Activated CD4-positive, alpha-beta T cell treated with anti-CD3 and anti-CD28 coated beads, Interleukin-2, amount 10 ng/mL, durations not matched to agents 24 days and 14 days (primary cell): ENCODE measurements around the gene LYRM2. TPM values are rescaled to one million over a fixed set of nuclear protein-coding genes. Genes with fewer than 3 reads are reported as not detected.
"Not testable (repeated sequence)": the region's sequence is repeated elsewhere in the genome, so short reads cannot be mapped to it uniquely, and the experiment has no call there.

Experiments used
- DNase-seq: peaks from one replicate; pipeline ENCODE4 v3.0.0; 2022
- H3K27ac Mint-ChIP-seq: one replicate; pipeline ENCODE4 v1.8.0; 2022; ENCODE audit warnings: mild to moderate bottlenecking, mixed read lengths
- H3K27me3 Mint-ChIP-seq: one replicate; pipeline ENCODE4 v1.8.0; 2022; ENCODE audit warnings: mixed read lengths
- H3K36me3 Mint-ChIP-seq: one replicate; pipeline ENCODE4 v1.8.0; 2022; ENCODE audit warnings: low read depth, mild to moderate bottlenecking, mixed read lengths
- H3K4me1 Mint-ChIP-seq: one replicate; pipeline ENCODE4 v1.8.0; 2021; ENCODE audit warnings: mixed read lengths
- H3K4me3 Mint-ChIP-seq: one replicate; pipeline ENCODE4 v1.8.0; 2022; ENCODE audit warnings: mild to moderate bottlenecking, moderate library complexity, mixed read lengths
- H3K9me3 Mint-ChIP-seq: one replicate; pipeline ENCODE4 v1.8.0; 2021; ENCODE audit warnings: mixed read lengths
- intact Hi-C: fragments of 100-400 bp; cut with micrococcal nuclease; formaldehyde crosslinking; loops from one replicate; pipeline ENCODE4 v1.15.1; 2023
- total RNA-seq: library from RNA; stranded (reverse); gene quantifications from 2 replicates; pipeline ENCODE4 v1.2.3, GENCODE V29; 2022

Gene LYRM2
- total RNA-seq, 1 donor from 2014 or later = 33.7 TPM

DNA sequence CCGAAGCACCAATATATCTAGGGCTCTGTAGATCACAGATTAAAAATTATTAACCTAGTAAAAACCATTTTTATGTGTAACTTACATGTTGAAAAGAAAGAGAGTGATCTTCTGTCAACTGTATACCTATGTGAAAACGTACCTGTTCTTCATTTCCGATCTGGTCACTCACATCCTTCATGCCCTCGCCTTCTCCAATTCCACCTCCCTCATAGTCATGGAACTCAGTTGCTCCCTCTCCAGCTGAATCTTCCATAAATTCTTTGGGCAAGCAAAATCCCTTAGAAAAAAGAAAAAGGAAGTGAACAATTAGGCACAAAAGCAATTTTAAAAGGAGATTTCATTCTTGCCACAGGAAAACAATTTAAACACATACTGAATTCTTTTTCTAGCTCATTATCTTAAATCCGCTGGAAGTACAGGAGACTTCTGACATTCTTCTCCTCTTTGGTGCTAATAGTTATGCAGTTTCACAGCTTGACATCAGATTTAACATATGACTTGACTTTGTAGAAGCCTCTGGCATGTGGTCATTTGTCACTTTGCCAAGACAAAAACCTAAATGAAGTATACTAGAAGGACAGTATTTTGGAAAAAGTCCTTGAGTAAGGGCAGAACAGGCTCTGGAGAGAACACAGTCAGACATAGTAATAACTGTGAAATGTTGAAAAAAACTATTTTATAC lies 29.5 kb upstream of the LYRM2 start:
- Mint-ChIP-seq H3K36me3 (peaks cover 65% of the 10 kb centered on the region), H3K9me3 (no peaks in the 10 kb centered on the region), H3K27ac (no peak overlapping the region), H3K4me3 (no peak overlapping the region), H3K27me3 (no peaks in the 10 kb centered on the region), H3K4me1 (no peaks in the 10 kb centered on the region)
- intact Hi-C loops = no loop called here
- DNase-seq = no peak

DNA sequence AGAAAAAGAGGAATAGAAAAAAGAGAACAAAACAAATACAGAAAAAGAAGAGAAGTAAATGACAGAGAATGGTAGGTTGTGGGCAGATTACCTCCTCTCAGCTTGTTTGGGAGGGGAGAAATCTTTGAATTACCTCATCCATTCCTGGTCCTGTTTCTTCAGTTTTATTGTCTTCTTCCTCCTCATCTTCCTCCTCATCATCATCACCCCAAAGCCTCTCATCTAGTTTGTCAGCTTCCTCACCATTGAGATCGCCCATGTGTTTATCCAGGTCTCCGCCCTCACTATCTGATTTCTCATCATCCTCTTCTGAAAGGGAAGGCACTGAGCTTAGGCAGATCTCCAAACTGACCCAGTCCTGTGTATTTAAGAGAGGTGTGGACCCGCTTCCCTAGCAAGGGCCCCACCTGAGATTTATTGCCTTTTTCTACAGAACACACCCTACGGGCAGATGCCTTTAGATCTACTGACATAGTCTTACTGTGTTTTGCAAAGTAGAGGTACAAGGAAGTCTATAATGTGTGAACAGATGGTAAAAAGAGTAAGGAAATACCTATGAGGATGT lies 24.2 kb upstream of the LYRM2 start:
- H3K4me1 Mint-ChIP-seq = no peaks in the 10 kb centered on the region
- H3K9me3 Mint-ChIP-seq = no peaks in the 10 kb centered on the region
- no peak overlapping the region for H3K27ac Mint-ChIP-seq
- intact Hi-C loops = no loop called here
- H3K27me3 Mint-ChIP-seq = no peaks in the 10 kb centered on the region
- peaks cover 68% of the 10 kb centered on the region for H3K36me3 Mint-ChIP-seq
- no peak overlapping the region for H3K4me3 Mint-ChIP-seq
- no peak for DNase-seq

DNA sequence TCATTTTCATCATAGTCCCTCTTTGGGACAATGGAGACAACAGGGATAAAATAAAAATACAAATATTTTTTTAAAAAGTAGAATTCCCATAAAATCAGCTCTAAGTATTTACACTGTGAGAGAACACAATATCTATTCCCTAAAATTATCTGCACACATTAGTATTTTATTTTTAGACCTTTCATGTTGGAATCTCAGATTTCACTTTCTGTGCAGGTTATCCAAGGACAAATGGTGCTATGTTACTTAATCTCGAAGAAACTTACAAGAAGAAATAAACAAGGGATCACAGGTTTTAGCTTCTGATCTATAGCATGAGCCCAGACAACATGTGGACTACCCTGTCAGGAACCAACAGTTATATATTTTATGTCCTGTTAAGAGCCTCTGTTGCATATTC lies 23.0 kb upstream of the LYRM2 start:
- DNase-seq = no peak
- Mint-ChIP-seq H3K27ac (no peak overlapping the region), H3K36me3 (peaks cover 78% of the 10 kb centered on the region), H3K27me3 (no peaks in the 10 kb centered on the region), H3K4me3 (no peak overlapping the region), H3K4me1 (no peaks in the 10 kb centered on the region), H3K9me3 (no peaks in the 10 kb centered on the region)
- intact Hi-C loops = no loop called here

DNA sequence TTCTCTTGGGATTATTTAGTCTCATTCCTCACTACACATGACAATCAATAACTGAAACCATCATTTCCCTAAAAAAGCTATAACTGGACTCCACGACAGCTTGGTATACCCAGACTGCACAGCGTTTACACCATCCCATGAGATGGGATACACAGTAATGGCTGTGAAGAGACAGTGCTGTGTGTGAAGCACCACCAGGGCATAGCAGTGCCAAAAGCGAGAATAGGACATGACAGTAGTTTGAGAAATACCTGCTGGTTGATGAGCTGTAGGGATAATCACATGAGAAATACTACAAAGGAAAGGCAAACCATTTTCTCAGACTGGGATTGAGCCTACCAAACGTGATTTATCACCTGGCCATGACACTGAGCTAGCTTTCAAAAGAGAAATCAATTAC lies 22.4 kb upstream of the LYRM2 start:
- no peak overlapping the region for H3K4me3 Mint-ChIP-seq
- H3K4me1 Mint-ChIP-seq = no peaks in the 10 kb centered on the region
- DNase-seq = no peak
- H3K27me3 Mint-ChIP-seq = no peaks in the 10 kb centered on the region
- H3K36me3 Mint-ChIP-seq = peaks cover 74% of the 10 kb centered on the region
- H3K9me3 Mint-ChIP-seq = no peaks in the 10 kb centered on the region
- intact Hi-C loops = no loop called here
- H3K27ac Mint-ChIP-seq = no peak overlapping the region

DNA sequence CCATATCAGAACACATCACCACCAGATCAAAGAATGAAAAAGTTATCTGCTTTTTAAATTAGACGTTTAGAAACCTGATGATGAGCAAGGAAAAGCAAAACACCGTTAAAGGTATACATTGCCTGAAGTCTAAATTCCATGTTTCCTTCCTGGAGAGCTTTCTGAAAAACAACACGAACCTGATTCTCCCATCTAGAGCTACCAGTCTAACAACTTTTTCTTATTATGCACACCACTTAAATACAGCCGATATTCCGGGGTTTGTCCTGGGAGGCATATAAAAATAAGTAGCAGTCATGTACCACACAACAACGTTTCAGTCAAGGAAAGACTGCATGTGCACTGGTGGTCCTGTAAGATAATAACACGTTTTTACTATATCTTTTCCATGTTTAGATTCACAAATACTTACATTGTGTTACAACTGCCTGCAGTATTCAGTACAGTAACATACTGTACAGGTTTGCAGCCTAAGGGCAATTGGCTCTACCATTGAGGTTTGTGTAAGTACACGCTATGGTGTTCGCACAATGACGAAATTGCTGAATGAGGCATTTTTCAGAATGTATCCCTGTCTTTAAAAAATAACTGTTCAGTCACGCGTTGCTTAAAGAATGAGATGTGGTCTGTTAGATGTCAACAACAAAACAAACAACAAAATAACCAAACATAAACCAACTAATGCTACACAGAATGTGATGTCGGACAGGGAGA lies 19.1 kb upstream of the LYRM2 start:
- H3K36me3 Mint-ChIP-seq = peaks cover 67% of the 10 kb centered on the region
- no peaks in the 10 kb centered on the region for H3K27me3 Mint-ChIP-seq
- H3K4me3 Mint-ChIP-seq = no peak overlapping the region
- no peak overlapping the region for H3K27ac Mint-ChIP-seq
- no peaks in the 10 kb centered on the region for H3K9me3 Mint-ChIP-seq
- no peaks in the 10 kb centered on the region for H3K4me1 Mint-ChIP-seq
- no peak for DNase-seq
- intact Hi-C loops = no loop called here

DNA sequence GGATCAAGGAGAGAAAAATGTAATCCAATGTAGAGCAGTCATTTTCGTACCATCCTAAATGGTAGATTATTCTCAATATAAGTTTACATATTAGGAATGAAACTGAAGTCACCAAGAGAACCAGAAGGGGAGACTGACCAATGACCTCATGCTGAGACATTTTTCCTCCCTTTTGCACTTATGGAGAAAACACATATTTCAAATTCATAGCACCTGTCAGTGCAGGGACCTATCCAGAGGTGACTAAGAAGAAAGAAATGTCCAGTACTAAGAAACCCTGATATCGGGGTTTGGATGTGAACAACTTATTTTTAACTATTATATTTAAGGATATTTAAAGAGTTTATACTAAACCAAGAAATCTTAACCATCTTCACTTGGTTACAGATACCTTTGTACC lies 16.6 kb upstream of the LYRM2 start:
- intact Hi-C loops = no loop called here
- Mint-ChIP-seq H3K27me3 (no peaks in the 10 kb centered on the region), H3K4me3 (no peak overlapping the region), H3K27ac (no peak overlapping the region), H3K36me3 (peaks cover 68% of the 10 kb centered on the region), H3K4me1 (no peaks in the 10 kb centered on the region), H3K9me3 (no peaks in the 10 kb centered on the region)
- DNase-seq = no peak

DNA sequence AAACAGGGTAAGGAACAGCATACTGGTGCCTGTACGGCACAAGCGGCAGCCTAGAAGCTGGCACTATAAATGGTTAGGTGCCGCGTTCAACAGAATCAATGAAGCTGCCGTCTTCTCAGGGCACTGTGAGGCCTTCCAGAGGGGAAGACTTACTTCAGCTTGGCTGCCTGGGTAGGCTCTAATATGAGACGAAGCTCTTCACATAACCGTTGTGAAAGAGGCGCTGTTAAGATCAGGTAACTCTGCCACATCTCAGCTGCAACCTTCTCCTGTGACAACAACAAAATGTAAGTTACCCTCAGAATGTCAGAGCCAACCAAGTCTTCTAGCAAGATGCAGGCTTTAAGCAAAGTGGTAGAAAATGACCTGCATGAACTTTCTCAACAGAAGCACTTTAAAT lies 12.0 kb upstream of the LYRM2 start:
- DNase-seq = no peak
- H3K27ac Mint-ChIP-seq = no peak overlapping the region
- no peak overlapping the region for H3K4me3 Mint-ChIP-seq
- H3K4me1 Mint-ChIP-seq = no peaks in the 10 kb centered on the region
- peaks cover 61% of the 10 kb centered on the region for H3K36me3 Mint-ChIP-seq
- no peaks in the 10 kb centered on the region for H3K27me3 Mint-ChIP-seq
- no peaks in the 10 kb centered on the region for H3K9me3 Mint-ChIP-seq
- intact Hi-C loops = no loop called here

DNA sequence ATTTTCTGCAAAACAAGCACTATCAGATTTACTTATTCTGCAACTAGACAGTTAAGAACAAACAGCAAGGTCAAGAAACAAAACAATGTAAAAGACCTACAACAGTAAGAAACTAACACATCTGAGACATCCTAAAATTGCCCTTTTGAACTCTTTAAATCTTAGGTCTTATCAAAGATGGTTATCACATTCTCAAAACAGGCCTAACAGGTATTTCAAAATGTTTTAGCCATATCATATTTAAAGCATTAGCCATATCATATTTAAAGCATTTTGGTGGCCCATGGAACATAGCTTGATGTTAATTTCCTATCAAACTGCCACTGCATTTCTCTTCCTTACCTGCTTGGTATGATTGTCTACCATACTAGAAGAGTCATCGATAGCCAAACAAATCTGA lies 11.1 kb upstream of the LYRM2 start:
- H3K9me3 Mint-ChIP-seq = no peaks in the 10 kb centered on the region
- intact Hi-C loops = no loop called here
- no peak overlapping the region for H3K27ac Mint-ChIP-seq
- no peak for DNase-seq
- no peaks in the 10 kb centered on the region for H3K27me3 Mint-ChIP-seq
- peaks cover 64% of the 10 kb centered on the region for H3K36me3 Mint-ChIP-seq
- peaks cover 3% of the 10 kb centered on the region for H3K4me1 Mint-ChIP-seq
- no peak overlapping the region for H3K4me3 Mint-ChIP-seq

DNA sequence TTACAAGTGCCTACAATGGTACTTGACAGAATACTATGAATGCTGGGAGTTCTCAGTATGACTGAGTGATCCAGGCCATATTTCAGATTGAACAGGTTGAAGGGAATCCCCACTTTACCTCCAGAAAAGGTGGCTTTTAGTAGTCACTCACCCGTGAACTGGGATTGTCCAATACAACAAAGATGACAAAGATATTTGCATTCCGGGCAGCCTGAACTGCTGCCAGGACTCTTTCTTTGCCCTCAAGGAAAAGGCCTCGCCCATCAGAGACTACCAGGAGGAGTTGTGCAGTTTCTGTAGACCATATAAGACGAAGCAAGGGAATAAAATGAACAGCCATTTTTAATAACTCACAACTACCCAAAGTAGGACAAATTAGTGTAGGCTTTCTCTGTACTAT lies 6.3 kb upstream of the LYRM2 start:
- no peak overlapping the region for H3K4me3 Mint-ChIP-seq
- peaks cover 5% of the 10 kb centered on the region for H3K4me1 Mint-ChIP-seq
- no peaks in the 10 kb centered on the region for H3K27me3 Mint-ChIP-seq
- no peak overlapping the region for H3K27ac Mint-ChIP-seq
- intact Hi-C loops = no loop called here
- H3K9me3 Mint-ChIP-seq = no peaks in the 10 kb centered on the region
- no peak for DNase-seq
- H3K36me3 Mint-ChIP-seq = peaks cover 54% of the 10 kb centered on the region

DNA sequence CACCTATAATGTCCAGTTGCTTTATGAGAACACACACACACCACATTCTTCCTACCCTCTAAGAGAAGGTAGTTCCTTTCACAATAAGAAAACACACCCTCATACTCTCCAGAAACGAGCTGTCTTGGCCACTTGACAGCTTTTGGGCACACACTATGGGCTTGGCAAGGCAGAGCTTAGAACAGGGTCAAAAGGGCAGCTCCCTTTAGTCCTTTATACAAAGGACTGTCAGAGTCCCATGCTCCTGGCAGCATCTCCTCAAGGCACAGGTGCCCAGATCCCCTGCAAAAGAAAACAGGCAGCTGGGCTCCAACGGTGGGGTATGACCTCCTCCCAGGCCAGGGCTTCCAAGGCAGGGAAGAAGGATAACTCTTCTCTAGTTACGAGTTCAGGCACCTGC lies 4.9 kb upstream of the LYRM2 start:
- no peak overlapping the region for H3K4me3 Mint-ChIP-seq
- no peaks in the 10 kb centered on the region for H3K27me3 Mint-ChIP-seq
- H3K27ac Mint-ChIP-seq = no peak overlapping the region
- intact Hi-C loops = no loop called here
- DNase-seq = no peak
- peaks cover 12% of the 10 kb centered on the region for H3K4me1 Mint-ChIP-seq
- peaks cover 53% of the 10 kb centered on the region for H3K36me3 Mint-ChIP-seq
- H3K9me3 Mint-ChIP-seq = no peaks in the 10 kb centered on the region

DNA sequence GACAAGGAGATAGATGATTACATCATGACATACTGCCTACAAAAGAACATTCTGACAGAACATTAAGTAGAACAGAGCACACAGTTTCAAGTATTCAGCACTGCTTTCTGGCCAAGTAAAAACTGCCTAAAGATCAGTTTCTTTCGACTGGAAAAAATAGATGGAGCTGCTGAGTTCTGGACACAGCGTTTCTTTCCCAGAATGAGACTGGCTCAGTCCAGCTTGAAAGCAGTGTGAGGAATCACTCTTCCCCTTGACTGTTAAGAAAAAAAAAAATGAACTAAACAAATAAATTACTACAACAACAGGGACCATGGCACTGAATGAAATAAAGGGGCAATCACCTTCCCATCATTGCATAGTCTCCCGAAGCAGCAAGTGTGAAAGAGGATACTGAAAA lies 4.4 kb upstream of the LYRM2 start:
- no peak for DNase-seq
- H3K27me3 Mint-ChIP-seq = no peaks in the 10 kb centered on the region
- H3K36me3 Mint-ChIP-seq = peaks cover 52% of the 10 kb centered on the region
- no peak overlapping the region for H3K27ac Mint-ChIP-seq
- peaks cover 15% of the 10 kb centered on the region for H3K4me1 Mint-ChIP-seq
- H3K4me3 Mint-ChIP-seq = no peak overlapping the region
- H3K9me3 Mint-ChIP-seq = no peaks in the 10 kb centered on the region
- intact Hi-C loops = no loop called here

DNA sequence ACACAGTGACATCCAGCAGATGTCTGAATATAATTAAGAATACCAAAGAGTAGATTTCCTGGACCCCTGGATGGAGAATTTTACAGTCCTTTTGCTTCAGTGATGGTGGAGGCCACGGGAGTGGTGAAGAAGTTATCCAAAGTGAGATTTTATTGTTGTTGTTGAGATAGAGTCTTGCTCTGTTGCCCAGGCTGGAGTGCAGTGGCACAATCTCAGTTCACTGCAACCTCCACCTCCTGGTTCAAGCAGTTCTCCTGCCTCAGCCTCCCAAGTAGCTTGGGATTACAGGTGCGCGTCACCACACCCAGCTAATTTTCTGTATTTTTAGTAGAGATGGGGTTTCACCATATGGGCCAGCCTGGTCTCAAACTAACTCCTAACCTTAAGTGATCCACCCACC lies 3.0 kb upstream of the LYRM2 start:
- H3K27me3 Mint-ChIP-seq, H3K4me3 Mint-ChIP-seq, DNase-seq, H3K27ac Mint-ChIP-seq, H3K9me3 Mint-ChIP-seq, intact Hi-C loops: not testable (repeated sequence)
- Mint-ChIP-seq H3K36me3 (peaks cover 49% of the 10 kb centered on the region), H3K4me1 (peaks cover 21% of the 10 kb centered on the region)

DNA sequence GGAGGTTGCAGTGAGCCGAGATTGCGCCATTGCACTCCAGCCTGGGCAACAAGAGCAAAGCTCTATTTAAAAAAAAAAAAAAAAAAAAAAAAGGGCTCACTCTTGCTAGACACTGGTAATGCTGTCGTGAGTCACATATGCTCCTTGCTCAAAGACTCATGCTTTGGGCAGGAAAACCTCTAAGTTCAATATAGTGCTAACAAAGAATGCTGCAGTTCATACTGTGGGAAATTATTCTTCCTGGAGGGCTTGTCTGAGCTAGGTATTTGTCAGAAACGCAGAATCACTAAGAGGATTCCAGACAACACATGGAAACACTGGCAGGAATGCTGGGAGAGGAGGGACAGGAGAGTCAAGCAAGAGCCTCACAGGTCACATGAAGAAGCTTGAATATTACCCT lies 2.3 kb upstream of the LYRM2 start:
- no peak for DNase-seq
- intact Hi-C loops = no loop called here
- Mint-ChIP-seq H3K4me1 (peaks cover 24% of the 10 kb centered on the region), H3K27me3 (no peaks in the 10 kb centered on the region), H3K27ac (no peak overlapping the region), H3K36me3 (peaks cover 50% of the 10 kb centered on the region), H3K9me3 (no peaks in the 10 kb centered on the region), H3K4me3 (no peak overlapping the region)

DNA sequence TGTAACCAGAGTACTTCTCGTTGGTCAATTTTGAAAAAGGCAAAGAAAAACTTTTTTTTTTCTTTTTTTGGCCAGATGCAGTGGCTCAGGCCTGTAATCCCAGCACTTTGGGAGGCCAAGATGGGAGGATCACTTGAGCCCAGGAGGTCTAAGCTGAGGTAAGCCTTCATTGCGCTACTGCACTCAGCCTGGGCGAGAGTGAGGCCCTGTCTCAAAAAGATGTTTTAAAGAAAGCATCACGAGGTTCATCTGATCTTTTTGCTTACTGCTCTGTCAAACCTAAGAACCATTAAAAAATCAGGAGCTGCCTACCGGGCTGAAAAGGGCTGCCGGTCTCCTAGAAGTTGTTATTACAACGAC lies 607 bp downstream of the LYRM2 start:
- intact Hi-C loops = loop anchor here (1.0 to 2.0 kb wide), 6 partner anchors 205 to 949 kb away; partner anchors contain the start of genes ANKRD6, MAP3K7, PNRC1 and RNGTT
- Mint-ChIP-seq H3K4me3 (peak overlapping the region; percentile 90), H3K27me3 (no peaks in the 10 kb centered on the region), H3K27ac (peak overlapping the region; percentile 98), H3K36me3 (peaks cover 43% of the 10 kb centered on the region), H3K4me1 (peaks cover 26% of the 10 kb centered on the region), H3K9me3 (no peaks in the 10 kb centered on the region)
- DNase-seq = no peak
